GM23338 (cell line): ENCODE data around the gene GRIK4. TPM values are rescaled to one million over a fixed set of nuclear protein-coding genes. Genes with fewer than 3 reads are reported as not detected.
A peak's percentile ranks its signal among the peaks of the same experiment; 100 is the strongest.

ENCODE experiments used
- ATAC-seq: fragments of 200-7000 bp; cut with Tn5 transposase; 3 replicates; pipeline ENCODE4 v1.9.1; 2020
- DNase-seq: peaks from one replicate; pipeline ENCODE4 v3.0.0-alpha.2; 2015; ENCODE audit warnings: low spot score
- H2AFZ ChIP-seq: fragments of 200-600 bp; sonication (generic); 2 replicates; pipeline ENCODE4 v1.8.0; 2016; ENCODE audit warnings: antibody characterized with exemption, mild to moderate bottlenecking, moderate library complexity
- H3F3A ChIP-seq: fragments of 200-600 bp; sonication (generic); replicated peaks from 2 replicates; pipeline ENCODE4 v1.8.0; 2017; ENCODE audit warnings: antibody characterized with exemption, mixed run types, low read depth
- H3K27ac ChIP-seq: fragments of 200-600 bp; sonication (generic); 2 replicates; pipeline ENCODE4 v1.6.1; 2016; ENCODE audit warnings: low read depth
- H3K27me3 ChIP-seq: fragments of 200-600 bp; sonication (generic); 2 replicates; pipeline ENCODE4 v1.8.0; 2016; ENCODE audit warnings: mild to moderate bottlenecking, mixed run types, moderate library complexity; ENCODE audit not compliant: insufficient read depth
- H3K36me3 ChIP-seq: fragments of 200-600 bp; sonication (generic); 2 replicates; pipeline ENCODE4 v1.8.0; 2016; ENCODE audit warnings: mild to moderate bottlenecking; ENCODE audit not compliant: insufficient read depth
- H3K4me1 ChIP-seq: fragments of 200-600 bp; sonication (generic); 2 replicates; pipeline ENCODE4 v1.8.0; 2016; ENCODE audit warnings: mild to moderate bottlenecking, moderate library complexity; ENCODE audit not compliant: insufficient read depth
- H3K4me2 ChIP-seq: fragments of 200-600 bp; sonication (generic); 2 replicates; pipeline ENCODE4 v1.7.1; 2017; ENCODE audit warnings: mixed run types
- H3K4me3 ChIP-seq: fragments of 200-600 bp; sonication (generic); 2 replicates; pipeline ENCODE4 v1.6.1; 2016; ENCODE audit warnings: mixed run types
- H3K79me2 ChIP-seq: fragments of 200-600 bp; sonication (generic); replicated peaks from 2 replicates; pipeline ENCODE4 v1.8.0; 2017; ENCODE audit warnings: mild to moderate bottlenecking; ENCODE audit not compliant: insufficient read depth
- H3K9me2 ChIP-seq: fragments of 200-600 bp; sonication (generic); 2 replicates; pipeline ENCODE4 v1.8.0; 2017; ENCODE audit not compliant: insufficient read depth
- H4K20me1 ChIP-seq: fragments of 200-600 bp; sonication (generic); replicated peaks from 2 replicates; pipeline ENCODE4 v1.8.0; 2017; ENCODE audit warnings: mild to moderate bottlenecking; ENCODE audit not compliant: insufficient read depth
- H3K27ac Mint-ChIP-seq: 2 replicates; pipeline ENCODE4 v1.8.0; 2020; ENCODE audit warnings: inconsistent platforms, mild to moderate bottlenecking, moderate library complexity, mixed read lengths
- H3K27me3 Mint-ChIP-seq: 3 replicates; pipeline ENCODE4 v1.8.0; 2022; ENCODE audit warnings: low read depth, mild to moderate bottlenecking, moderate library complexity, mixed read lengths, inconsistent platforms; ENCODE audit not compliant: insufficient read depth, poor library complexity
- H3K36me3 Mint-ChIP-seq: 3 replicates; pipeline ENCODE4 v1.8.0; 2021; ENCODE audit warnings: low read depth, mild to moderate bottlenecking, inconsistent platforms, moderate library complexity, mixed read lengths
- H3K4me1 Mint-ChIP-seq: 3 replicates; pipeline ENCODE4 v1.8.0; 2020; ENCODE audit warnings: mild to moderate bottlenecking, inconsistent platforms, mixed read lengths
- H3K4me3 Mint-ChIP-seq: 3 replicates; pipeline ENCODE4 v1.8.0; 2021; ENCODE audit warnings: moderate library complexity, mild to moderate bottlenecking, inconsistent platforms, mixed read lengths
- H3K9me3 Mint-ChIP-seq: 3 replicates; pipeline ENCODE4 v1.8.0; 2020; ENCODE audit warnings: moderate library complexity, mild to moderate bottlenecking, inconsistent platforms, mixed read lengths
- POLR2AphosphoS5 ChIP-seq: IDR thresholded peaks from 2 replicates; pipeline ENCODE4 v1.6.1; 2016; ENCODE audit warnings: antibody characterized with exemption, low read depth
- STAT1 ChIP-seq: IDR thresholded peaks from one replicate; pipeline ENCODE4 v1.6.1; 2016; ENCODE audit warnings: antibody characterized with exemption; ENCODE audit not compliant: unreplicated experiment
- polyA plus RNA-seq: library from polyadenylated mRNA; unstranded; fragments of >200 nt; fragmentation: Nextera tagmentation; extraction: Ambion mirVana; gene quantifications from 2 replicates; pipeline ENCODE4 v1.2.1, GENCODE V29; 2016
- total RNA-seq: library from RNA; depleted of rRNA; stranded (reverse); fragments of >200 nt; shearing (Covaris generic); gene quantifications from 2 replicates; pipeline ENCODE4 v1.2.3, GENCODE V29; 2014
- TF ChIP-seq, protein P1 (sequence below), 2 experiments: fragments of 200-600 bp in 1 of 2; sonication (generic) in 1 of 2; conservative IDR thresholded peaks; 2 replicates each; pipeline versions ENCODE4 v1.5.1 to v1.6.1; 2016 to 2017; ENCODE audit warnings: antibody characterized with exemption in 2 of 2, low read depth in 2 of 2, mild to moderate bottlenecking in 2 of 2, moderate library complexity in 1 of 2
- TF ChIP-seq, protein P2 (sequence below): IDR thresholded peaks from 2 replicates; pipeline ENCODE4 v1.6.1; 2016; ENCODE audit warnings: antibody characterized with exemption
- TF ChIP-seq, protein P3 (sequence below): IDR thresholded peaks from one replicate; pipeline ENCODE4 v1.6.1; 2018; ENCODE audit warnings: antibody characterized with exemption; ENCODE audit not compliant: unreplicated experiment
- TF ChIP-seq, protein P4 (sequence below): fragments of 250-450 bp; sonication (Bioruptor Pico); IDR thresholded peaks from 2 replicates; pipeline ENCODE4 v1.5.0; 2020; ENCODE audit warnings: mild to moderate bottlenecking, moderate library complexity

Gene GRIK4
- total and polyA plus RNA-seq, 2 experiments from 2014 or later = 0.63 to 2.2 TPM

DNA sequence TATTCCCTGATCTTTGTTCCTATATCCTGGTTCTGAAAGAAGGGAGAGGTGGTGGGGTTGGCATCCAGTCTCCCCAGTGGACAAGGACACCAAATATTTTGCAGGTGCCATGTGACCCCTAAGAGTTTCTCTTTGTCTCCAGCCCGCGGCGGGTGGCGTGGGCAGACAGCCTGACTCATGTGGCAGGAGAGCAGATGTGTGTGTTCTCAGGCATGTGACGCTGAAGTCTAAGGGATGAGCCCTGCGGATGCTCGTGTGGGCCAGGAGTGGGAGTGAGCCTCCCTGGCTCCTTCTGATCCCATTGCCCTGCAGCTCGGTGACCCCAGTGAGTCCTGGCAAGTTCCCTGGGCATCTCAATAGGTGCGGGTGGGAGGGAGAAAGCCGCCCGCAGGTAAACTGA lies 417.5 kb downstream of the GRIK4 start (continued):
- TF ChIP-seq, protein P1, sequence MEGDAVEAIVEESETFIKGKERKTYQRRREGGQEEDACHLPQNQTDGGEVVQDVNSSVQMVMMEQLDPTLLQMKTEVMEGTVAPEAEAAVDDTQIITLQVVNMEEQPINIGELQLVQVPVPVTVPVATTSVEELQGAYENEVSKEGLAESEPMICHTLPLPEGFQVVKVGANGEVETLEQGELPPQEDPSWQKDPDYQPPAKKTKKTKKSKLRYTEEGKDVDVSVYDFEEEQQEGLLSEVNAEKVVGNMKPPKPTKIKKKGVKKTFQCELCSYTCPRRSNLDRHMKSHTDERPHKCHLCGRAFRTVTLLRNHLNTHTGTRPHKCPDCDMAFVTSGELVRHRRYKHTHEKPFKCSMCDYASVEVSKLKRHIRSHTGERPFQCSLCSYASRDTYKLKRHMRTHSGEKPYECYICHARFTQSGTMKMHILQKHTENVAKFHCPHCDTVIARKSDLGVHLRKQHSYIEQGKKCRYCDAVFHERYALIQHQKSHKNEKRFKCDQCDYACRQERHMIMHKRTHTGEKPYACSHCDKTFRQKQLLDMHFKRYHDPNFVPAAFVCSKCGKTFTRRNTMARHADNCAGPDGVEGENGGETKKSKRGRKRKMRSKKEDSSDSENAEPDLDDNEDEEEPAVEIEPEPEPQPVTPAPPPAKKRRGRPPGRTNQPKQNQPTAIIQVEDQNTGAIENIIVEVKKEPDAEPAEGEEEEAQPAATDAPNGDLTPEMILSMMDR (conservative IDR thresholded peaks at IDR 0.05; ENCODE audit: low read depth in 2 of 2) = no peak
- TF ChIP-seq, protein P2, sequence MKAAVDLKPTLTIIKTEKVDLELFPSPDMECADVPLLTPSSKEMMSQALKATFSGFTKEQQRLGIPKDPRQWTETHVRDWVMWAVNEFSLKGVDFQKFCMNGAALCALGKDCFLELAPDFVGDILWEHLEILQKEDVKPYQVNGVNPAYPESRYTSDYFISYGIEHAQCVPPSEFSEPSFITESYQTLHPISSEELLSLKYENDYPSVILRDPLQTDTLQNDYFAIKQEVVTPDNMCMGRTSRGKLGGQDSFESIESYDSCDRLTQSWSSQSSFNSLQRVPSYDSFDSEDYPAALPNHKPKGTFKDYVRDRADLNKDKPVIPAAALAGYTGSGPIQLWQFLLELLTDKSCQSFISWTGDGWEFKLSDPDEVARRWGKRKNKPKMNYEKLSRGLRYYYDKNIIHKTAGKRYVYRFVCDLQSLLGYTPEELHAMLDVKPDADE = no peak
- TF ChIP-seq, protein P3, sequence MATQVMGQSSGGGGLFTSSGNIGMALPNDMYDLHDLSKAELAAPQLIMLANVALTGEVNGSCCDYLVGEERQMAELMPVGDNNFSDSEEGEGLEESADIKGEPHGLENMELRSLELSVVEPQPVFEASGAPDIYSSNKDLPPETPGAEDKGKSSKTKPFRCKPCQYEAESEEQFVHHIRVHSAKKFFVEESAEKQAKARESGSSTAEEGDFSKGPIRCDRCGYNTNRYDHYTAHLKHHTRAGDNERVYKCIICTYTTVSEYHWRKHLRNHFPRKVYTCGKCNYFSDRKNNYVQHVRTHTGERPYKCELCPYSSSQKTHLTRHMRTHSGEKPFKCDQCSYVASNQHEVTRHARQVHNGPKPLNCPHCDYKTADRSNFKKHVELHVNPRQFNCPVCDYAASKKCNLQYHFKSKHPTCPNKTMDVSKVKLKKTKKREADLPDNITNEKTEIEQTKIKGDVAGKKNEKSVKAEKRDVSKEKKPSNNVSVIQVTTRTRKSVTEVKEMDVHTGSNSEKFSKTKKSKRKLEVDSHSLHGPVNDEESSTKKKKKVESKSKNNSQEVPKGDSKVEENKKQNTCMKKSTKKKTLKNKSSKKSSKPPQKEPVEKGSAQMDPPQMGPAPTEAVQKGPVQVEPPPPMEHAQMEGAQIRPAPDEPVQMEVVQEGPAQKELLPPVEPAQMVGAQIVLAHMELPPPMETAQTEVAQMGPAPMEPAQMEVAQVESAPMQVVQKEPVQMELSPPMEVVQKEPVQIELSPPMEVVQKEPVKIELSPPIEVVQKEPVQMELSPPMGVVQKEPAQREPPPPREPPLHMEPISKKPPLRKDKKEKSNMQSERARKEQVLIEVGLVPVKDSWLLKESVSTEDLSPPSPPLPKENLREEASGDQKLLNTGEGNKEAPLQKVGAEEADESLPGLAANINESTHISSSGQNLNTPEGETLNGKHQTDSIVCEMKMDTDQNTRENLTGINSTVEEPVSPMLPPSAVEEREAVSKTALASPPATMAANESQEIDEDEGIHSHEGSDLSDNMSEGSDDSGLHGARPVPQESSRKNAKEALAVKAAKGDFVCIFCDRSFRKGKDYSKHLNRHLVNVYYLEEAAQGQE = no peak
- TF ChIP-seq POLR2AphosphoS5 (no peak), STAT1 (no peak)

DNA sequence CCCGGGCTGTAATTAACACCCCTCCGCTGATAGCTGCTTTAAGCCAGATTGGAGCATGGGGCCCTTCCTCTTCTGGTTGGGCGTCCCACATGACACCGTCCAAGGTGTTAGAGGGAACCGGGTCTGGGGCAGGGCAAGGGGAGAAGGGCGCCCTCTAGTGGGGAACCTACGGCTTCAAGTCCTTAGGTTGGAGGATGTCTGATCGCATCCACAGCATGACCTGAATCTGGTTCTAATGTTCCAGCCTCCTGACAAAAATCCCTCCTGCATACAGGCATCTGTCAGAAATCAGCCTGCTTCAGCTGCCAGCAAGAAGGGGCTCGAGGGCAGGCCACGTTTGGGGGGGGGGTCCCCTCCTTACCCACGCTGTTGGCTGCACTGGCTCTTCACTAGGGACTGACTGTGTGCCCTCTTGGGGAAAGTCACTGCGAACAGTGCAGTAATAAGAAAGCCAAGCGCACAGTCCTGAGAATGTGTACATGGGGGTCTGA lies 418.2 kb downstream of the GRIK4 start:
- Histone ChIP-seq H3K27ac (no peak overlapping the region), H2AFZ (no peak overlapping the region; the same call in 1 of the 2 replicates), H3F3A (no peaks in the 10 kb centered on the region), H3K4me2 (no peak overlapping the region; the same call in 1 of the 2 replicates), H3K36me3 (no peaks in the 10 kb centered on the region), H3K27me3 (no peaks in the 10 kb centered on the region), H3K79me2 (no peaks in the 10 kb centered on the region), H3K4me1 (no peaks in the 10 kb centered on the region; the same call in 1 of the 2 replicates), H3K4me3 (no peak overlapping the region), H3K9me2 (no peaks in the 10 kb centered on the region), H4K20me1 (no peaks in the 10 kb centered on the region; the same call in 1 of the 2 replicates)
- no peaks in the 10 kb centered on the region for H3K36me3 Mint-ChIP-seq
- TF ChIP-seq, protein P4, sequence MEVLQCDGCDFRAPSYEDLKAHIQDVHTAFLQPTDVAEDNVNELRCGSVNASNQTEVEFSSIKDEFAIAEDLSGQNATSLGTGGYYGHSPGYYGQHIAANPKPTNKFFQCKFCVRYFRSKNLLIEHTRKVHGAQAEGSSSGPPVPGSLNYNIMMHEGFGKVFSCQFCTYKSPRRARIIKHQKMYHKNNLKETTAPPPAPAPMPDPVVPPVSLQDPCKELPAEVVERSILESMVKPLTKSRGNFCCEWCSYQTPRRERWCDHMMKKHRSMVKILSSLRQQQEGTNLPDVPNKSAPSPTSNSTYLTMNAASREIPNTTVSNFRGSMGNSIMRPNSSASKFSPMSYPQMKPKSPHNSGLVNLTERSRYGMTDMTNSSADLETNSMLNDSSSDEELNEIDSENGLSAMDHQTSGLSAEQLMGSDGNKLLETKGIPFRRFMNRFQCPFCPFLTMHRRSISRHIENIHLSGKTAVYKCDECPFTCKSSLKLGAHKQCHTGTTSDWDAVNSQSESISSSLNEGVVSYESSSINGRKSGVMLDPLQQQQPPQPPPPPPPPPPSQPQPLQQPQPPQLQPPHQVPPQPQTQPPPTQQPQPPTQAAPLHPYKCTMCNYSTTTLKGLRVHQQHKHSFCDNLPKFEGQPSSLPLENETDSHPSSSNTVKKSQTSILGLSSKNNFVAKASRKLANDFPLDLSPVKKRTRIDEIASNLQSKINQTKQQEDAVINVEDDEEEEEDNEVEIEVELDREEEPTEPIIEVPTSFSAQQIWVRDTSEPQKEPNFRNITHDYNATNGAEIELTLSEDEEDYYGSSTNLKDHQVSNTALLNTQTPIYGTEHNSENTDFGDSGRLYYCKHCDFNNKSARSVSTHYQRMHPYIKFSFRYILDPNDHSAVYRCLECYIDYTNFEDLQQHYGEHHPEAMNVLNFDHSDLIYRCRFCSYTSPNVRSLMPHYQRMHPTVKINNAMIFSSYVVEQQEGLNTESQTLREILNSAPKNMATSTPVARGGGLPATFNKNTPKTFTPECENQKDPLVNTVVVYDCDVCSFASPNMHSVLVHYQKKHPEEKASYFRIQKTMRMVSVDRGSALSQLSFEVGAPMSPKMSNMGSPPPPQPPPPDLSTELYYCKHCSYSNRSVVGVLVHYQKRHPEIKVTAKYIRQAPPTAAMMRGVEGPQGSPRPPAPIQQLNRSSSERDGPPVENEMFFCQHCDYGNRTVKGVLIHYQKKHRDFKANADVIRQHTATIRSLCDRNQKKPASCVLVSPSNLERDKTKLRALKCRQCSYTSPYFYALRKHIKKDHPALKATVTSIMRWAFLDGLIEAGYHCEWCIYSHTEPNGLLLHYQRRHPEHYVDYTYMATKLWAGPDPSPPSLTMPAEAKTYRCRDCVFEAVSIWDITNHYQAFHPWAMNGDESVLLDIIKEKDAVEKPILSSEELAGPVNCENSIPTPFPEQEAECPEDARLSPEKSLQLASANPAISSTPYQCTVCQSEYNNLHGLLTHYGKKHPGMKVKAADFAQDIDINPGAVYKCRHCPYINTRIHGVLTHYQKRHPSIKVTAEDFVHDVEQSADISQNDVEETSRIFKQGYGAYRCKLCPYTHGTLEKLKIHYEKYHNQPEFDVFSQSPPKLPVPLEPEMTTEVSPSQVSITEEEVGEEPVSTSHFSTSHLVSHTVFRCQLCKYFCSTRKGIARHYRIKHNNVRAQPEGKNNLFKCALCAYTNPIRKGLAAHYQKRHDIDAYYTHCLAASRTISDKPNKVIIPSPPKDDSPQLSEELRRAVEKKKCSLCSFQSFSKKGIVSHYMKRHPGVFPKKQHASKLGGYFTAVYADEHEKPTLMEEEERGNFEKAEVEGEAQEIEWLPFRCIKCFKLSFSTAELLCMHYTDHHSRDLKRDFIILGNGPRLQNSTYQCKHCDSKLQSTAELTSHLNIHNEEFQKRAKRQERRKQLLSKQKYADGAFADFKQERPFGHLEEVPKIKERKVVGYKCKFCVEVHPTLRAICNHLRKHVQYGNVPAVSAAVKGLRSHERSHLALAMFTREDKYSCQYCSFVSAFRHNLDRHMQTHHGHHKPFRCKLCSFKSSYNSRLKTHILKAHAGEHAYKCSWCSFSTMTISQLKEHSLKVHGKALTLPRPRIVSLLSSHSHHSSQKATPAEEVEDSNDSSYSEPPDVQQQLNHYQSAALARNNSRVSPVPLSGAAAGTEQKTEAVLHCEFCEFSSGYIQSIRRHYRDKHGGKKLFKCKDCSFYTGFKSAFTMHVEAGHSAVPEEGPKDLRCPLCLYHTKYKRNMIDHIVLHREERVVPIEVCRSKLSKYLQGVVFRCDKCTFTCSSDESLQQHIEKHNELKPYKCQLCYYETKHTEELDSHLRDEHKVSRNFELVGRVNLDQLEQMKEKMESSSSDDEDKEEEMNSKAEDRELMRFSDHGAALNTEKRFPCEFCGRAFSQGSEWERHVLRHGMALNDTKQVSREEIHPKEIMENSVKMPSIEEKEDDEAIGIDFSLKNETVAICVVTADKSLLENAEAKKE (CRISPR knock-in tag) = no peak
- TF ChIP-seq, protein P1 (conservative IDR thresholded peaks at IDR 0.05; ENCODE audit: low read depth in 2 of 2) = peak; percentile 82 to 84
- peaks cover 8% of the 10 kb centered on the region for H3K27me3 Mint-ChIP-seq
- no peak overlapping the region for H3K27ac Mint-ChIP-seq
- peaks cover 27% of the 10 kb centered on the region for H3K4me1 Mint-ChIP-seq
- no peaks in the 10 kb centered on the region for H3K9me3 Mint-ChIP-seq
- DNase-seq (peak; percentile 94), ATAC-seq (peak; percentile 90)
- H3K4me3 Mint-ChIP-seq = no peak overlapping the region
